Caco-2 (cell line): ENCODE data around the gene DNMT3A. TPM values are rescaled to one million over a fixed set of nuclear protein-coding genes. Genes with fewer than 3 reads are reported as not detected.

Experiments used
- BruUV-seq: library from RNA; stranded (reverse); fragments of 400-500 nt; replicated peaks from 2 replicates; lab custom pipeline; 2021; lab: Mats Ljungman, UMichigan
- CTCF ChIA-PET: fragments of 300-600 bp; sonication (Branson Sonifier 250); formaldehyde crosslinking; loops from one replicate; lab custom pipeline; 2022; ENCODE audit warnings: antibody characterized with exemption; lab: Charles Lee
- POLR2A ChIA-PET: fragments of 300-600 bp; sonication (Branson Sonifier 250); formaldehyde crosslinking; loops from one replicate; lab custom pipeline; 2022; ENCODE audit warnings: antibody characterized with exemption; lab: Charles Lee
- DNase-seq, 2 experiments: peaks; one replicate each; pipeline versions ENCODE4 v3.0.0 to v3.0.0-alpha.2; 2020 to 2022
- H3K27me3 ChIP-seq: replicated peaks from 2 replicates; pipeline ENCODE4 v1.6.0; 2011; ENCODE audit warnings: low read length; ENCODE audit not compliant: control insufficient read depth, insufficient read depth
- H3K36me3 ChIP-seq: 2 replicates; pipeline ENCODE4 v1.5.1; 2011; ENCODE audit warnings: low read length; ENCODE audit not compliant: control insufficient read depth, insufficient read depth
- H3K4me1 ChIP-seq: fragments of 250-450 bp; sonication (Bioruptor Pico); 2 replicates; pipeline ENCODE4 v1.5.1; 2020; ENCODE audit warnings: mild to moderate bottlenecking
- H3K4me3 ChIP-seq: 2 replicates; pipeline ENCODE4 v1.5.1; 2011; ENCODE audit warnings: low read depth, mild to moderate bottlenecking, control low read depth, low read length
- H3K9me3 ChIP-seq: fragments of 250-450 bp; sonication (Bioruptor Pico); 2 replicates; pipeline ENCODE4 v1.5.1; 2020; ENCODE audit warnings: mild to moderate bottlenecking, moderate library complexity
- H3K27ac Mint-ChIP-seq: one replicate; pipeline ENCODE4 v1.8.0; 2022; ENCODE audit warnings: mixed read lengths; ENCODE audit not compliant: unreplicated experiment
- H3K27me3 Mint-ChIP-seq: one replicate; pipeline ENCODE4 v1.8.0; 2022; ENCODE audit warnings: mixed read lengths; ENCODE audit not compliant: insufficient read depth, unreplicated experiment
- H3K36me3 Mint-ChIP-seq: one replicate; pipeline ENCODE4 v1.8.0; 2022; ENCODE audit warnings: mild to moderate bottlenecking, mixed read lengths; ENCODE audit not compliant: insufficient read depth, unreplicated experiment
- H3K4me1 Mint-ChIP-seq: one replicate; pipeline ENCODE4 v1.8.0; 2022; ENCODE audit warnings: low read depth, mixed read lengths; ENCODE audit not compliant: unreplicated experiment
- H3K4me3 Mint-ChIP-seq: one replicate; pipeline ENCODE4 v1.8.0; 2022; ENCODE audit warnings: mild to moderate bottlenecking, moderate library complexity, mixed read lengths; ENCODE audit not compliant: unreplicated experiment
- H3K9me3 Mint-ChIP-seq: one replicate; pipeline ENCODE4 v1.8.0; 2022; ENCODE audit warnings: mixed read lengths; ENCODE audit not compliant: unreplicated experiment
- CTCF ChIP-seq, 2 experiments: fragments of 200-600 bp in 1 of 2; IDR thresholded peaks; 1 replicate in 1 of 2; 2 replicates in 1 of 2; pipeline versions ENCODE4 v1.5.1 to v1.8.0; 2011 to 2022; ENCODE audit warnings: antibody characterized with exemption in 1 of 2, control low read depth in 1 of 2, inconsistent platforms in 1 of 2, low read depth in 1 of 2, low read length in 1 of 2, mild to moderate bottlenecking in 1 of 2, moderate library complexity in 1 of 2; ENCODE audit not compliant: insufficient read depth in 1 of 2, severe bottlenecking in 1 of 2, unreplicated experiment in 1 of 2
- intact Hi-C: fragments of 100-400 bp; cut with micrococcal nuclease; formaldehyde crosslinking; loops from one replicate; pipeline ENCODE4 v1.10.0; 2022; ENCODE audit not compliant: unreplicated experiment
- total RNA-seq: library from RNA; stranded (reverse); gene quantifications from 2 replicates; pipeline ENCODE4 v1.2.3, GENCODE V29; 2022

Gene DNMT3A
- total RNA-seq, 1 experiment from 2014 or later, result 72.2 TPM

GRCh38 chr2:25286723-25287483 is 54.8 kb downstream of the DNMT3A start:
- H3K4me1 Mint-ChIP-seq, result no peaks in the 10 kb centered on the region
- no TSS peak for BruUV-seq
- no peak overlapping the region for H3K27ac Mint-ChIP-seq
- POLR2A ChIA-PET, result no interaction called here
- H3K4me1 ChIP-seq, result no peaks in the 10 kb centered on the region
- no peaks in the 10 kb centered on the region for H3K27me3 ChIP-seq
- TF ChIP-seq CTCF (IDR thresholded peaks at IDR 0.05; ENCODE audit: insufficient read depth in 1 of 2, low read depth in 1 of 2, low read length in 1 of 2, severe bottlenecking in 1 of 2, unreplicated experiment in 1 of 2), result no peak
- CTCF ChIA-PET, result no interaction called here
- no peaks in the 10 kb centered on the region for H3K9me3 Mint-ChIP-seq
- no peaks in the 10 kb centered on the region for H3K9me3 ChIP-seq
- intact Hi-C loops, result no loop called here
- no peak overlapping the region for H3K4me3 Mint-ChIP-seq
- no peak overlapping the region for H3K4me3 ChIP-seq
- H3K27me3 Mint-ChIP-seq, result no peaks in the 10 kb centered on the region
- no peak for DNase-seq
- H3K36me3 ChIP-seq, result no peaks in the 10 kb centered on the region
- H3K36me3 Mint-ChIP-seq, result no peaks in the 10 kb centered on the region

- no peak for DNase-seq
- Mint-ChIP-seq H3K9me3 (no peaks in the 10 kb centered on the region), H3K4me1 (no peaks in the 10 kb centered on the region), H3K27ac (no peak overlapping the region), H3K36me3 (no peaks in the 10 kb centered on the region), H3K27me3 (no peaks in the 10 kb centered on the region), H3K4me3 (no peak overlapping the region)
- H3K36me3 ChIP-seq, result no peaks in the 10 kb centered on the region
- CTCF ChIA-PET, result no interaction called here
- POLR2A ChIA-PET, result no interaction called here
- no peaks in the 10 kb centered on the region for H3K4me1 ChIP-seq
- BruUV-seq, result no TSS peak
- no peaks in the 10 kb centered on the region for H3K9me3 ChIP-seq
- no peaks in the 10 kb centered on the region for H3K27me3 ChIP-seq
- no peak overlapping the region for H3K4me3 ChIP-seq
- intact Hi-C loops, result no loop called here
- TF ChIP-seq CTCF (IDR thresholded peaks at IDR 0.05; ENCODE audit: insufficient read depth in 1 of 2, low read depth in 1 of 2, low read length in 1 of 2, severe bottlenecking in 1 of 2, unreplicated experiment in 1 of 2), result no peak
These were observed 55.7 kb downstream of the DNMT3A start for GRCh38 chr2:25286025-25286400.

- H3K27ac Mint-ChIP-seq, result peak overlapping the region; percentile 66
- intact Hi-C loops, result no loop called here
- H3K36me3 Mint-ChIP-seq, result peaks cover 2% of the 10 kb centered on the region
- no peak for DNase-seq
- H3K27me3 Mint-ChIP-seq, result no peaks in the 10 kb centered on the region
- Histone ChIP-seq H3K9me3 (no peaks in the 10 kb centered on the region), H3K4me3 (no peak overlapping the region), H3K27me3 (no peaks in the 10 kb centered on the region), H3K36me3 (no peaks in the 10 kb centered on the region), H3K4me1 (no peaks in the 10 kb centered on the region)
- no peak overlapping the region for H3K4me3 Mint-ChIP-seq
- no peaks in the 10 kb centered on the region for H3K9me3 Mint-ChIP-seq
- H3K4me1 Mint-ChIP-seq, result peaks cover 2% of the 10 kb centered on the region
- ChIA-PET CTCF (interaction anchor here (0.6 kb wide), 1 partner anchor 9 kb away, joined by 3 read pairs; no protein-coding TSS in a partner anchor), POLR2A (no interaction called here)
- no TSS peak for BruUV-seq
- TF ChIP-seq CTCF (IDR thresholded peaks at IDR 0.05; ENCODE audit: insufficient read depth in 1 of 2, low read depth in 1 of 2, low read length in 1 of 2, severe bottlenecking in 1 of 2, unreplicated experiment in 1 of 2), result no peak
These were observed 56.3 kb downstream of the DNMT3A start for GRCh38 chr2:25285265-25286024.
